GM23248 (cell line): ENCODE results near the gene SPRED1.

Experiments
- EZH2 ChIP-seq: fragments of 200-600 bp; sonication (generic); IDR thresholded peaks from 2 replicates; pipeline ENCODE4 v1.6.1; 2018; ENCODE audit warnings: antibody characterized with exemption, mild to moderate bottlenecking; ENCODE audit not compliant: insufficient read depth, poor library complexity, severe bottlenecking
- EZH2phosphoT487 ChIP-seq: fragments of 200-600 bp; sonication (generic); IDR thresholded peaks from 2 replicates; pipeline ENCODE4 v1.6.1; 2018; ENCODE audit warnings: antibody characterized with exemption, moderate library complexity, mild to moderate bottlenecking, low read depth; ENCODE audit not compliant: insufficient read depth

DNA sequence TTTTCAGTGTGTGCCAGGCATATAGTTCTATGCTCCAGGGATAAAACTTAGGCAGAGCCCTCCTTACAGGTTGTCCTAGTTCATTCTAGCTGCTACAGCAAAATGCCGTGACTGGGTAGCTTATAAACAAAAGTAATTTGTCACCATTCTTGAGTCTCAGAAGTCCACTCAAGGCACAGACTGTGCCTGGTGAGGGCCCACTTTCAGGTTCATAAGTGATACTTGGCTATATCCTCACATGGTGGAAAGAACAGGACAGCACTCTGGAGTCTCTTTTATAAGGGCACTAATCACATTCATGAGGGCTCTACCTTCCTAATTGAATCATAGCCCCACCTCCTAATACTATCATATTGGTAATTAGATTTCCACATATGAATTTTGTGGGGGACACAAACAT is 80.1 kb downstream of the SPRED1 start:
- TF ChIP-seq EZH2 (no peak), EZH2phosphoT487 (no peak)
